Adrenal gland (tissue), 5 donors: ENCODE measurements around the gene RNF2.

Source experiments
- POLR2A ChIP-seq, 2 donors: fragments of 450-650 bp; IDR thresholded peaks; one replicate each; pipeline ENCODE4 v1.6.1; 2017; ENCODE audit warnings: antibody characterized with exemption in 2 of 2, mild to moderate bottlenecking in 2 of 2, moderate library complexity in 1 of 2
- TF ChIP-seq, protein P1 (sequence below), 6 experiments: fragments of 450-650 bp in 4 of 6; fragments of 200-600 bp in 2 of 6; sonication (generic) in 1 of 6; IDR thresholded peaks; 1 replicate in 5 of 6; 2 replicates in 1 of 6; pipeline versions ENCODE4 v1.5.1 to v1.8.0; 2016 to 2021; ENCODE audit warnings: antibody characterized with exemption in 6 of 6, mild to moderate bottlenecking in 2 of 6, moderate library complexity in 1 of 6
- donor health status: DM: no; HTN: no; CAD: no.

DNA sequence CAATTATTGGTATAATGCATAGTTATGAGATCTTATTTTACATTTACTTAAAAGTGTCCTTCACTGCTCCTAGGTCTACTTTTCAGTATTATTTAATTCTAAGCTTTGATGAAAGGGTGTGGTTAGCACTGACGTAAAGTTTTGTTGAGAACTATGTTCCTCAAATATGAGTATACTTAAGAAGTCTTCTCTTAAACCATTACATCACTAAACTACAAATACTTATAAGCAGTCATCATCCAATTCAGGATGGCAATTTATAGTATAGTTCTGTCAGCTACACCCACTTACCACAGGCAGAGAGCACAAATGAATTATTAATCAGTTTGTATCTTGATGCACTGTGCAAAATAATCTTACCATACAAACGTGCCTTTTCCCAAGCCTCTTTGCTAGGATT lies 84.3 kb downstream of the RNF2 start:
- TF ChIP-seq, protein P1, sequence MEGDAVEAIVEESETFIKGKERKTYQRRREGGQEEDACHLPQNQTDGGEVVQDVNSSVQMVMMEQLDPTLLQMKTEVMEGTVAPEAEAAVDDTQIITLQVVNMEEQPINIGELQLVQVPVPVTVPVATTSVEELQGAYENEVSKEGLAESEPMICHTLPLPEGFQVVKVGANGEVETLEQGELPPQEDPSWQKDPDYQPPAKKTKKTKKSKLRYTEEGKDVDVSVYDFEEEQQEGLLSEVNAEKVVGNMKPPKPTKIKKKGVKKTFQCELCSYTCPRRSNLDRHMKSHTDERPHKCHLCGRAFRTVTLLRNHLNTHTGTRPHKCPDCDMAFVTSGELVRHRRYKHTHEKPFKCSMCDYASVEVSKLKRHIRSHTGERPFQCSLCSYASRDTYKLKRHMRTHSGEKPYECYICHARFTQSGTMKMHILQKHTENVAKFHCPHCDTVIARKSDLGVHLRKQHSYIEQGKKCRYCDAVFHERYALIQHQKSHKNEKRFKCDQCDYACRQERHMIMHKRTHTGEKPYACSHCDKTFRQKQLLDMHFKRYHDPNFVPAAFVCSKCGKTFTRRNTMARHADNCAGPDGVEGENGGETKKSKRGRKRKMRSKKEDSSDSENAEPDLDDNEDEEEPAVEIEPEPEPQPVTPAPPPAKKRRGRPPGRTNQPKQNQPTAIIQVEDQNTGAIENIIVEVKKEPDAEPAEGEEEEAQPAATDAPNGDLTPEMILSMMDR (IDR thresholded peaks at IDR 0.05), result no peak
- TF ChIP-seq POLR2A (IDR thresholded peaks at IDR 0.05), result no peak
